ENCODE measurements around the gene C16orf96.

GRCh38 chr16:4509420-4509819, 46.7 kb upstream of the C16orf96 start:
- no peak for TF ChIP-seq CTCF (IDR thresholded peaks at IDR 0.05)
- no peak for TF ChIP-seq POLR2A (IDR thresholded peaks at IDR 0.05)
